Loucy (cell line): ENCODE measurements around the gene LUC7L3.

Experiments
- H2AFZ ChIP-seq: fragments of 200-600 bp; sonication (generic); 2 replicates; pipeline ENCODE4 v1.6.0; 2016; ENCODE audit warnings: antibody characterized with exemption, mild to moderate bottlenecking, low read length, moderate library complexity
- H3F3A ChIP-seq: fragments of 200-600 bp; 2 replicates; pipeline ENCODE4 v1.6.0; 2016; ENCODE audit warnings: antibody characterized with exemption, low read depth, mild to moderate bottlenecking
- H3K27me3 ChIP-seq: fragments of 200-600 bp; sonication (generic); 2 replicates; pipeline ENCODE4 v1.6.1; 2014; ENCODE audit warnings: low read length, mild to moderate bottlenecking; ENCODE audit not compliant: insufficient read depth, poor library complexity, severe bottlenecking
- H3K36me3 ChIP-seq: fragments of 200-600 bp; sonication (generic); 2 replicates; pipeline ENCODE4 v1.6.1; 2016; ENCODE audit warnings: low read length; ENCODE audit not compliant: insufficient read depth
- H3K4me1 ChIP-seq: fragments of 200-600 bp; sonication (generic); 2 replicates; pipeline ENCODE4 v1.5.1; 2014; ENCODE audit warnings: low read length, mild to moderate bottlenecking; ENCODE audit not compliant: insufficient read depth, poor library complexity, severe bottlenecking
- H3K4me2 ChIP-seq: fragments of 200-600 bp; sonication (generic); 2 replicates; pipeline ENCODE4 v1.6.0; 2014; ENCODE audit warnings: antibody characterized with exemption, low read length, low read depth, mild to moderate bottlenecking; ENCODE audit not compliant: poor library complexity, severe bottlenecking
- H3K4me3 ChIP-seq: fragments of 200-600 bp; sonication (generic); 2 replicates; pipeline ENCODE4 v1.5.1; 2014; ENCODE audit warnings: low read length, mild to moderate bottlenecking, mixed read lengths; ENCODE audit not compliant: poor library complexity, severe bottlenecking
- H3K79me2 ChIP-seq: fragments of 200-600 bp; sonication (generic); 2 replicates; pipeline ENCODE4 v1.6.1; 2014; ENCODE audit warnings: low read length; ENCODE audit not compliant: insufficient read depth
- H3K9ac ChIP-seq: fragments of 200-600 bp; sonication (generic); 2 replicates; pipeline ENCODE4 v1.6.0; 2014; ENCODE audit warnings: mild to moderate bottlenecking, low read depth, low read length, moderate library complexity; ENCODE audit not compliant: poor library complexity, severe bottlenecking
- H3K9me2 ChIP-seq: fragments of 200-600 bp; sonication (generic); replicated peaks from 2 replicates; pipeline ENCODE4 v1.6.1; 2016; ENCODE audit warnings: low read depth, low read length, mixed read lengths
- H3K9me3 ChIP-seq: fragments of 200-600 bp; sonication (generic); 2 replicates; pipeline ENCODE4 v1.6.1; 2014; ENCODE audit warnings: mild to moderate bottlenecking, antibody characterized with exemption, low read length, low read depth; ENCODE audit not compliant: insufficient read depth
- H4K20me1 ChIP-seq: fragments of 200-600 bp; sonication (generic); 2 replicates; pipeline ENCODE4 v1.6.0; 2014; ENCODE audit warnings: antibody characterized with exemption, low read length, mild to moderate bottlenecking; ENCODE audit not compliant: insufficient read depth, poor library complexity, severe bottlenecking
- CTCF ChIP-seq: fragments of 200-600 bp; sonication (generic); conservative IDR thresholded peaks from 2 replicates; pipeline ENCODE4 v1.5.1; 2014; ENCODE audit warnings: mild to moderate bottlenecking, antibody characterized with exemption, low read length
- EZH2phosphoT487 ChIP-seq: fragments of 200-600 bp; IDR thresholded peaks from 2 replicates; pipeline ENCODE4 v1.6.1; 2018; ENCODE audit warnings: antibody characterized with exemption, mild to moderate bottlenecking, moderate library complexity, borderline replicate concordance

Gene LUC7L3

DNA sequence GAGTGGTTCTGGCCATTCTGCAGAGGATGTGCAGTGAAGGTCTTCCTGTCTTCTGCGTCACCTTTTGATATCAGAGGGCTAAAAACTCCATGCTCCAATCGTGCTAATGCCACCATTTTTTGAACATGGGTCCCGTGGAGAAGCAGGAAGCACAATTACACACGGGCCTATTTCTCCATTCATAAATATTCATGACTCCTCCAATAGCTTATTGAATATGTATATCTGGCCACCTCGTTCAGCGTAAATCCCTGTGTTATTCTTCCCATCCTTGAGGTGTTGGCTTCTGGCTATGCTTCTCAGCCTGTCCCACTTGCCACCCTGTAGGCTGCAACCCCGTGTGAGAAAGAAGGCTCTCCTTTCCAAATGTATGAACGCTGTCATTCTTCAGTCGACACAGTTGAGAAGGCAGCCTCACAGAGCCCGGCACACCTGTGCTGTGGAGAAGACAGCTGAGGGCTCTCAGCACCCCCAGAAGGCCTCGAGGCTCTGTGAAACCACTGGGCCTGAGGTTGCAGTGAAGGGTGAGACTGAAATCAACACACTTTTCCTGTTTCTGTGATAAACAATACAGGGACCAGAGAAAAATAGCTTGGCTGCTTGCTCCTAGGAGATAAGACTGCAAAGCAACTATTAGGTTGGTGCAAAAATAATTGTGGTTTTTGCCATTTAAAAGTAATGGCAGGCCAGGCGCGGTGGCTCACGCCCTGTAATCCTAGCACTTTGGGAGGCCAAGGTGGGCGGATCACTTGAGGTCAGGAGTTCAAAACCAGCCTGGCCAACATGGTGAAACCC lies 52.8 kb downstream of the LUC7L3 start:
- Histone ChIP-seq H3K4me1 (no peaks in the 10 kb centered on the region), H3K9ac (no peak overlapping the region), H3K4me2 (no peak overlapping the region), H3K36me3 (no peaks in the 10 kb centered on the region), H3K27me3 (no peaks in the 10 kb centered on the region), H3K79me2 (no peaks in the 10 kb centered on the region), H3F3A (no peaks in the 10 kb centered on the region), H4K20me1 (no peaks in the 10 kb centered on the region), H3K9me3 (no peaks in the 10 kb centered on the region), H3K9me2 (no peaks in the 10 kb centered on the region), H3K4me3 (no peak overlapping the region), H2AFZ (no peak overlapping the region)
- TF ChIP-seq CTCF, result no peak
- no peak for TF ChIP-seq EZH2phosphoT487

DNA sequence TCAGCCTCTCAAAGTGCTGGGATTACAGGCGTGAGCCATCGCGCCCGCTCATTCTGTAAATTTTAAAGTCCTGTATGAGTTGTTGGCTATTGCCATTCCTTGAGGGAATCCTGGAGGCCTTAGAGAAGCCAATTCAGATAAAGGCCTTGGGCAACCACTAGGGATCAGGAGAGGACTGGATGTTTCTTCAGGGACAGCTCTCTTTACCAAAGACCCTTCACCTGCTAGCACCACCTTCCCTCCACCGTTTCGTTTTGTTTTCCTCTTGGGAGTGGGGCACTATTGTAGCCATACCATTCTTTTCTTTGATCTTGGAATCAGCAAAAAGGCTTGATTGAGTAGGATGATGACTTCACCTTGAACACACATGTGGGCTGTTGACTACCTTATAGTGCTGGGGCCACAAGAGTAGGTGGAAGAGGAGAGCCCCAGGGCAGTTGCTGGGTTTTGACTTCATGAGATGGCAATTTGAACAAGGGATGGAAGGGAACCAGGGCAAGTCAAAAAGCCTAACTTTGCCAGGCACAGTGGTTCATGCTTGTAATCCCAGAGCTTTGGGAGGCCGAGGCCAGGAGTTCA lies 54.9 kb downstream of the LUC7L3 start:
- H3K36me3 ChIP-seq, result no peaks in the 10 kb centered on the region
- no peak overlapping the region for H3K4me2 ChIP-seq
- no peak overlapping the region for H3K9ac ChIP-seq
- no peaks in the 10 kb centered on the region for H3K4me1 ChIP-seq
- peaks cover 1% of the 10 kb centered on the region for H4K20me1 ChIP-seq
- no peak overlapping the region for H3K4me3 ChIP-seq
- H3K79me2 ChIP-seq, result no peaks in the 10 kb centered on the region
- TF ChIP-seq CTCF (no peak), EZH2phosphoT487 (no peak)
- H3K9me3 ChIP-seq, result no peaks in the 10 kb centered on the region
- no peaks in the 10 kb centered on the region for H3K9me2 ChIP-seq
- H2AFZ ChIP-seq, result no peak overlapping the region
- H3K27me3 ChIP-seq, result peaks cover 16% of the 10 kb centered on the region
- H3F3A ChIP-seq, result no peaks in the 10 kb centered on the region

- H3K4me1 ChIP-seq, result peaks cover 3% of the 10 kb centered on the region
- H3K9me3 ChIP-seq, result no peaks in the 10 kb centered on the region
- H3K4me3 ChIP-seq, result no peak overlapping the region
- peaks cover 19% of the 10 kb centered on the region for H3K27me3 ChIP-seq
- TF ChIP-seq EZH2phosphoT487 (no peak), CTCF (no peak)
- H3K9me2 ChIP-seq, result no peaks in the 10 kb centered on the region
- H3K36me3 ChIP-seq, result no peaks in the 10 kb centered on the region
- no peak overlapping the region for H2AFZ ChIP-seq
- H3K9ac ChIP-seq, result no peak overlapping the region
- peaks cover 3% of the 10 kb centered on the region for H4K20me1 ChIP-seq
- H3K79me2 ChIP-seq, result no peaks in the 10 kb centered on the region
- H3K4me2 ChIP-seq, result no peak overlapping the region
- no peaks in the 10 kb centered on the region for H3F3A ChIP-seq
These were observed 56.5 kb downstream of the LUC7L3 start for GRCh38 chr17:50775926-50776325.
